H4 (cell line): ENCODE data around the gene CDC45. TPM values are rescaled to one million over a fixed set of nuclear protein-coding genes. Genes with fewer than 3 reads are reported as not detected.
"Not testable (repeated sequence)": the region's sequence is repeated elsewhere in the genome, so short reads cannot be mapped to it uniquely, and the experiment has no call there.

Source experiments
- DNase-seq: peaks from one replicate; pipeline ENCODE4 v3.0.0-alpha.2; 2015; ENCODE audit warnings: low spot score
- total RNA-seq: library from RNA; depleted of rRNA; stranded (reverse); fragments of >200 nt; shearing (Covaris generic); gene quantifications from 2 replicates; pipeline ENCODE4 v1.2.3, GENCODE V29; 2014

Gene CDC45
- total RNA-seq, 1 experiment from 2014 or later = 49.1 TPM

GRCh38 chr22:19527861-19528417 lies 48.2 kb downstream of the CDC45 start:
- peak; percentile 19 for DNase-seq

- DNase-seq = no peak
These were observed 50.1 kb downstream of the CDC45 start for GRCh38 chr22:19529811-19530210.

- no peak for DNase-seq
These were observed 51.0 kb downstream of the CDC45 start for GRCh38 chr22:19530751-19531150.

GRCh38 chr22:19531327-19531726 lies 51.6 kb downstream of the CDC45 start:
- not testable (repeated sequence) for DNase-seq

GRCh38 chr22:19533049-19533626 lies 53.4 kb downstream of the CDC45 start:
- no peak for DNase-seq

- DNase-seq = no peak
These were observed 54.1 kb downstream of the CDC45 start for GRCh38 chr22:19533857-19534256.

- no peak for DNase-seq
These were observed 55.3 kb downstream of the CDC45 start for GRCh38 chr22:19535001-19535400.

- no peak for DNase-seq
These were observed 56.8 kb downstream of the CDC45 start for GRCh38 chr22:19536564-19536963.

GRCh38 chr22:19537941-19538488 lies 58.3 kb downstream of the CDC45 start:
- DNase-seq = no peak

- no peak for DNase-seq
These were observed 60.7 kb downstream of the CDC45 start for GRCh38 chr22:19540394-19540793.

- no peak for DNase-seq
These were observed 64.4 kb downstream of the CDC45 start for GRCh38 chr22:19543970-19544708.

GRCh38 chr22:19545935-19546207 lies 66.2 kb downstream of the CDC45 start:
- no peak for DNase-seq

GRCh38 chr22:19546680-19547079 lies 67.0 kb downstream of the CDC45 start:
- no peak for DNase-seq

- no peak for DNase-seq
These were observed 67.9 kb downstream of the CDC45 start for GRCh38 chr22:19547620-19548019.

- DNase-seq = not testable (repeated sequence)
These were observed 68.7 kb downstream of the CDC45 start for GRCh38 chr22:19548427-19548826.

GRCh38 chr22:19548964-19549363 lies 69.2 kb downstream of the CDC45 start:
- no peak for DNase-seq

- no peak for DNase-seq
These were observed 69.7 kb downstream of the CDC45 start for GRCh38 chr22:19549428-19549827.

GRCh38 chr22:19550382-19550781 lies 70.7 kb downstream of the CDC45 start:
- no peak for DNase-seq

- DNase-seq = no peak
These were observed 73.5 kb downstream of the CDC45 start for GRCh38 chr22:19553201-19553600.

GRCh38 chr22:19554834-19555404 lies 75.2 kb downstream of the CDC45 start:
- peak; percentile 67 for DNase-seq

GRCh38 chr22:19555651-19556050 lies 75.9 kb downstream of the CDC45 start:
- DNase-seq = no peak

GRCh38 chr22:19556963-19557545 lies 77.3 kb downstream of the CDC45 start:
- no peak for DNase-seq
